H1 (cell line): ENCODE measurements around the gene DNAH10. TPM values are rescaled to one million over a fixed set of nuclear protein-coding genes. Genes with fewer than 3 reads are reported as not detected.

Source experiments
- CHD7 ChIP-seq: fragments of 300-600 bp; sonication (generic); IDR thresholded peaks from 2 replicates; pipeline ENCODE4 v1.7.1; 2012; ENCODE audit warnings: low read length, moderate library complexity, mild to moderate bottlenecking, inconsistent platforms; ENCODE audit not compliant: insufficient replicate concordance
- polyA plus RNA-seq, 7 experiments: library from polyadenylated mRNA; depleted of rRNA in 3 of 7; stranded (reverse) in 5 of 7; unstranded in 2 of 7; fragments of >200 nt in 5 of 7; fragments of 200-250 nt in 2 of 7; gene quantifications; 1 replicate in 5 of 7; 2 replicates in 1 of 7; 4 replicates in 1 of 7; pipeline versions ENCODE4 v1.2.1 to v1.2.3, GENCODE V29; 2011 to 2013; ENCODE audit warnings: missing spikeins in 2 of 7, mixed read lengths in 2 of 7
- total RNA-seq: library from RNA; stranded (reverse); fragmentation: NEBNext Ultra II Directional; extraction: Animal tissue kit (Norgen Biotek cat#: 25700); gene quantifications from 2 replicates; pipeline ENCODE4 v1.2.1, GENCODE V29; 2021

Gene DNAH10
- total and polyA plus RNA-seq, 2 of the 8 experiments (the other 6 are each of a cell fraction or from before 2014, with no cell fraction given): 0.02 to 0.24 TPM

- TF ChIP-seq CHD7: no peak
Measured at GRCh38 chr12:123771261-123771660, 9.2 kb downstream of the DNAH10 start (continued).
